Measurements from ENCODE around the gene ZC3H7A.

GRCh38 chr16:11750056-11750455, 47.0 kb downstream of the ZC3H7A start:
- TF ChIP-seq FOXK2 (IDR thresholded peaks at IDR 0.05) = no peak
- peak; percentile 45; the same call in 1 of the 2 replicates for TF ChIP-seq POLR2AphosphoS5 (IDR thresholded peaks at IDR 0.05; ENCODE audit: low read length)
- no peak for TF ChIP-seq JUNB (IDR thresholded peaks at IDR 0.05)
- no peak for TF ChIP-seq CTCF (IDR thresholded peaks at IDR 0.05 in 2 of 3, conservative IDR thresholded peaks at IDR 0.05 in 1 of 3; ENCODE audit: control insufficient read depth in 2 of 3, extremely low read depth in 1 of 3, insufficient read depth in 1 of 3, low read depth in 3 of 3, low read length in 3 of 3)
- no peak for TF ChIP-seq POLR2A (IDR thresholded peaks at IDR 0.05; ENCODE audit: low read depth, low read length)
- no peak for TF ChIP-seq SUZ12 (IDR thresholded peaks at IDR 0.05; ENCODE audit: unreplicated experiment)
- TF ChIP-seq SP1 (IDR thresholded peaks at IDR 0.05; ENCODE audit: low read depth, low read length) = no peak
- no peak for TF ChIP-seq CEBPB (IDR thresholded peaks at IDR 0.05; ENCODE audit: borderline replicate concordance in 1 of 2, low read depth in 2 of 2, low read length in 2 of 2)
